ENCODE results near the gene ACADVL.
"Not testable (repeated sequence)": the region's sequence is repeated elsewhere in the genome, so short reads cannot be mapped to it uniquely, and the experiment has no call there.

Gene ACADVL

GRCh38 chr17:7219812-7220592 lies at the start of gene ACADVL, which contains the start of gene DLG4:
ACADVL (plus strand) TSS chr17:7219938; CDS start chr17:7219985, 47 bp downstream.
DLG4 (minus strand) TSS chr17:7219836.
- peak; percentile 96 for FAIRE-seq

DNA sequence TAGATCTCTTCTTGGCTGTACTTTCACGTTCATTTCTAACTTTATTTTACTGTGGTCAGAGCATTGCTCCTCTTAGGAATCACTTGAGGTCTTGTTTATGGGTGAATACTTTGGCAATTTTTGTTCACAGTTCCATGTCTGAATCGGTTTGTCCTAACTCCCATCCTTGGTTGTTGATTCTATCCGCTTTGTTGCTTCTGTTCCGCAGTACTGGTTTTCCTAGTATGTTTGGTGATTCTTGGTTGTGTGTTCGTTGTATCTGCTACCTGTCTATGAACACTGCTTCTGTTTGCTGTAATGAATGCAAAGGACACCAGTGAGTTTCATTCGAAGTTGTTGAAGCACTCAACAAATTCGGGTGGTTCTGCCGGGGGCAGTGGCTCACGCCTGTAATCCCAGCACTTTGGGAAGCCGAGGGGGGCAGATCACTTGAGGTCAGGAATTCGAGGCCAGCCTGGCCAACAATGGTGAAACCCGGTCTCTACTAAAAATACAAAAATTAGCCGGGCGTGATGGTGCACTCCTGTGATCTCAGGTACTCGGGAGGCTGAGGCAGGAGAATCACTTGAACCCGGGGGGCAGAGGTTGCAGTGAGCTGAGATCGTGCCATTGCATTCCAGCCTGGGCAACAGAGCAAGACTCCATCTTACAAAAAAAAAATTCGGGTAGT lies 47.1 kb upstream of the ACADVL start:
- not testable (repeated sequence) for FAIRE-seq; DNase-seq (ENCODE audit: insufficient read length, low spot score)

More at GRCh38 chr17:7219812-7220592, at the start of gene ACADVL, which contains the start of gene DLG4:
- DNase-seq (ENCODE audit: insufficient read length, low spot score) = peak; percentile 96

DNA sequence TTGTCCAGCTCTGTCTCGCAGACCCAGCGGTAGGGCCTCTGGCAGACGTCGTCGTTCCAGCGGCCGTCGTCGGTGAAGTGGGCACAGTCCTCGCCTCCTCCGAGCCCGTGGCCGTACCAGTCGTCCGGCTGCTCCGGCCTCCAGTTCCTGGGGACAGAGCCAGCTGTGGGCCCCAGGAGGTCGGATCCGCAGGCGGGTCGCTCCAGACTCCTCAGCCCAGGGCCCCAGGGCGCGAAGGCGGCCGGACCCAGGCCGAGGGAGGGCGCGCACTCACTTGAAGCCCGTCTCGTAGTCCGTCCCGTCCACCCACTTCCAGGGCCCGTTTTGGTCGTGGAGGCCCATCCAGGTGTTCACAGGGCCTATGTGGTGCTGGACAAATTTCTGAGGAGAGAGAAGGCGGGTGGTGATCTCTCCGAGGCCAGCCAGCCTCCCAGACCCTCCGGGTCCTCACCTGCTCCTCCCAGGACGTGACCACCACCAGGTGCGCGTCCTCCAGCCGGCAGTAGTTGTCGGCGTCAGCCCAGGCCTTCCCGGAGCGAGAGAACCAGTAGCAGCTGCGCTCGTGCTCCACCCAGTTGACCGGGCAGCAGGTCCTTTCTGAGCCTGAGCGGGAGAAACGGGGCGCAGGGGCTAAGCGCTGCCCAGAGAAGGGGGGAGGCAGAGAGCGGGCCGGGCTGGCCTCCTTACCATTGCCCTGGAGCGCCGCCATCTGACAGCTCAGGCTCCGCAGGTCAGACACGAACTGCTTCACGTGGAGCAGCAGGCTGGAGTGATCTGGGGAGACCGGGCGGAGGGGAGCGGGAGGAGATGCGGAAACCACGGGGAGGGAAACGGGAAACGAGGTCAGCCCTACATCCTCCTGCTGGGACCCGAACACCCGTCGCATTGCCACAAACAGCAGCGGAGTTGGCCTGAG lies 45.8 kb upstream of the ACADVL start:
- DNase-seq (ENCODE audit: insufficient read length, low spot score) (no peak), FAIRE-seq (no peak)

GRCh38 chr17:7174603-7175326 lies 45.0 kb upstream of the ACADVL start:
- FAIRE-seq = no peak
- DNase-seq (ENCODE audit: insufficient read length, low spot score) = no peak

DNA sequence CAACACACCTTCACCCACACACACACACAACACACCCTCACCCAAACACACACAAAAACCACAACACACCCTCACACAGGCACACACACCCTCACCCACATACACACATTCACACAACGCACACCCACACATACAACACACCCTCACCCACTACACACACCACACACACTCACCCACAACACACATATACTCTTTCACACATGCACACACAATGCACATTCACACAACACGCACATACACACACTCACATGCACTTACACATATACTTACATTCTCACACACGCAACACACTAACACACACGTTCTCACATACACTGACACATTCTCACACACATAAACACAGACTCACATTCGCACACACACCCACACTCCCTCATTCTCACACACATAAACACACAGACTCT lies 44.4 kb upstream of the ACADVL start:
- DNase-seq (ENCODE audit: insufficient read length, low spot score) (no peak), FAIRE-seq (peak; percentile 99)

- DNase-seq (ENCODE audit: insufficient read length, low spot score) = no peak
- no peak for FAIRE-seq
Observed at GRCh38 chr17:7176107-7176840, 43.5 kb upstream of the ACADVL start.

- DNase-seq (ENCODE audit: insufficient read length, low spot score) = no peak
Observed at GRCh38 chr17:7176841-7177190, 42.9 kb upstream of the ACADVL start.

GRCh38 chr17:7177191-7177953 lies 42.4 kb upstream of the ACADVL start:
- peak; percentile 9 for FAIRE-seq
- peak; percentile 90 for DNase-seq (ENCODE audit: insufficient read length, low spot score)

More at GRCh38 chr17:7176841-7177190, 42.9 kb upstream of the ACADVL start:
- no peak for FAIRE-seq

GRCh38 chr17:7177954-7178477 lies 41.7 kb upstream of the ACADVL start:
- peak; percentile 67 for DNase-seq (ENCODE audit: insufficient read length, low spot score)
- FAIRE-seq = peak; percentile 16

DNA sequence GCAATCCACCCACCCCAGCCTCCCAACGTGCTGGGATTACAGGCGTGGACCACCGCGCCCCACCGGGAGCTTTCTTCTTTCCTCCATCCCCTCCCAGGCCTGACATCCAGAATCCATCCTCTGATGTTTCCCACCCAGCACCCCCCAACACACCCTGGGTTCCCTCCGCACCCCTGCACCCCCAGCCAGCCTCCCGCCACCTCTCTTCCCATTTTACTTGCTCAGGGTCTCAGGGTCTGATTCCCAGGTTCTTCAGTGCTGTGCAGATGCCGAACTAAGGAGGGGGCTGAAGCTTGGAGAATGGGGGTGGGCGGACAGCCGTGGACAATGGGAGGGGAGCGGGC lies 40.8 kb upstream of the ACADVL start:
- no peak for DNase-seq (ENCODE audit: insufficient read length, low spot score)

GRCh38 chr17:7179317-7180254 lies 40.2 kb upstream of the ACADVL start, which contains the start of gene ASGR1:
ASGR1 (minus strand) TSS chr17:7179370; CDS start chr17:7178563, 807 bp downstream.
- FAIRE-seq (no peak), DNase-seq (ENCODE audit: insufficient read length, low spot score) (no peak)

More for the DNA sequence above, 40.8 kb upstream of the ACADVL start:
- no peak for FAIRE-seq

- not testable (repeated sequence) for FAIRE-seq
Observed at GRCh38 chr17:7182101-7182500, 37.6 kb upstream of the ACADVL start.

DNA sequence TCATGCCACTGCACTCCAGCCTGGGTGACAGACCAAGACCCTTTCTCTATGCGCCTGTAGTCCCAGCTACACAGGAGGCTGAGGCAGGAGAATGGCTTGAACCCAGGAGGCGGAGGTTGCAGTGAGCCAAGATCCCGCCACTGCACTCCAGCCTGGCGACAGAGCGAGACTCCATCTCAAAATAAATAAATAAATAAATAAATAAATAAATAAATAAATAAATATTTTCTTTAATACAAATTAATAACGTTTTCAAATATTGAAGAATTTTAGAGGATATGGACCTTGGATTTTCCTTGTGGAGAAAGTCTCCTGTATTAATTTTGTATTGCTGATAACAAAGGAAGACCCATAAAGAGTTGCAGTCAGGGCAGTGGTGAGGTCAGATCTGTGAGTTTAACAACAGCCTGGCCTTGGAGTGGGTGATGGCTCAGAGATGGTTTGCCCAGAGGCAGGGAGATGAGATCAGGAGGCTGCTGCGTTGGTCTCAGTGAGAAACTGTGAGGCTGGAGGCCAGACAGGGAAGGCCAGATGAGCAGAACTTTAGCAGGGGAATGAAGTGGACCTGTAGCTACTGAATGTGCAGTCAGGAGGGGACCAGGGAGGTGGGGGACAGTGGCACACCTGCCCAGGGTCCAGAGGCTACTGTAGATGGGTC lies 36.2 kb upstream of the ACADVL start:
- FAIRE-seq (no peak), DNase-seq (ENCODE audit: insufficient read length, low spot score) (no peak)

More at GRCh38 chr17:7182101-7182500, 37.6 kb upstream of the ACADVL start:
- DNase-seq (ENCODE audit: insufficient read length, low spot score) = not testable (repeated sequence)

DNA sequence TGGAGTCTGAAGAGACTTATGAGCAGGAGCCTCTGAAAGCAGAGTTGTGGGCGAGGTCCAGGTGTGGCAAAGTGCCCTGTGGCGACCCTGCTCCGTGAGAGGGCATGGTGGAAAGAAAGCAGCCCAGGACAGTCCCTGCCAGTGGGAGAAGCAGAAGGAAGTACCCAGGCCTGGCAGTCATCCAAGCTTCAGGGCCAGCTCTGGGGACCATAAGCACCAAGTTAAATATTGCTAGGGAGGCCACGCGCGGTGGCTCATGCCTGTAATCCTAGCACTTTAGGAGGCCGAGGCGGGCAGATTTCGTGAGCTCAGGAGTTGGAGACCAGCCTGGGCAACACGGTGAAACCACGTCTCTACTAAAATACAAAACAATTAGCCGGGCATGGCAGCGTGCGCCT lies 35.6 kb upstream of the ACADVL start:
- no peak for DNase-seq (ENCODE audit: insufficient read length, low spot score)
- no peak for FAIRE-seq

DNA sequence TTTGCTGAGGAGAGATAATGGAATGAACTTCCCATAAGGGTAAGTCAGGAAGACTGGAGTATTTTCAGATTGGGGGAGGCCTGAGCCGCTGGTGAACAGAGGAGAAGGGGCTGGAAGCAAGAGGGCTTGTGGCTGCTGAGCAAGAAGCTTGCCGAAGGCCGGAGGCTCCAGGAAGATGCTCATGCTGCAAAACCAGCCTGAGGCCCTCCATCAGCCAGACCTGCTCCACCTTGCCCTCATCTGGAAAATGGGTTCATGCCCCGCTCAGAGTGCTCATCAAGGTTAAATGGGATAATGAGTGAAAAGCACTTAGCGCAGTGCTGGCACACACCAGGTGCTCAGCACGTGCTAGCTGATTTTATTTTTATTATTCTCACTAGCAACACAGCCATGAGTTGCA lies 35.1 kb upstream of the ACADVL start:
- FAIRE-seq (no peak), DNase-seq (ENCODE audit: insufficient read length, low spot score) (no peak)

DNA sequence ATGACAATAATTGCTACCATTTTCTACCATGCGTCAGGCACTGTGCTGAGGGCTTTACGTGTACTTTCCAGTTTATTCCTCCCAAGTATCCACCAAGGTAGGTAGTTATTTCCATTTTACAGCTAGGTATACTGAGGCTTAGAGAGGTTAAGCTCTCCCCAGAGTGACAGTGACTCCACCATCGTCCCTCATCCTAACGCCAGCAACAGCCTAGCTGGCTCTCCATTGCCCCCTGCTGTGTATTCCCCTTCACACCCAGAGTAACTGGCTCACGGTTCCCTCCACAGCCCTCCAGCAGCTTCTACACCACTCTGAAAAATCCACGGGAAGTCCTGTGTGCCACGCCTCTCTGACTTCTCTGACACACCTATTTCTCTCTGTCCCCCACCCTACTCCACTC lies 33.5 kb upstream of the ACADVL start:
- no peak for DNase-seq (ENCODE audit: insufficient read length, low spot score)
- no peak for FAIRE-seq
